HG03103 (cell line): Measurements from ENCODE around the gene SKP2.
A peak's percentile ranks its signal among the peaks of the same experiment; 100 is the strongest.
"Not testable (repeated sequence)": the region's sequence is repeated elsewhere in the genome, so short reads cannot be mapped to it uniquely, and the experiment has no call there.

ENCODE experiments used
- ATAC-seq: cut with Tn5 transposase; IDR thresholded peaks from one replicate; pipeline ENCODE4 v1.9.1; 2021; ENCODE audit warnings: low read depth; ENCODE audit not compliant: unreplicated experiment

Gene SKP2

DNA sequence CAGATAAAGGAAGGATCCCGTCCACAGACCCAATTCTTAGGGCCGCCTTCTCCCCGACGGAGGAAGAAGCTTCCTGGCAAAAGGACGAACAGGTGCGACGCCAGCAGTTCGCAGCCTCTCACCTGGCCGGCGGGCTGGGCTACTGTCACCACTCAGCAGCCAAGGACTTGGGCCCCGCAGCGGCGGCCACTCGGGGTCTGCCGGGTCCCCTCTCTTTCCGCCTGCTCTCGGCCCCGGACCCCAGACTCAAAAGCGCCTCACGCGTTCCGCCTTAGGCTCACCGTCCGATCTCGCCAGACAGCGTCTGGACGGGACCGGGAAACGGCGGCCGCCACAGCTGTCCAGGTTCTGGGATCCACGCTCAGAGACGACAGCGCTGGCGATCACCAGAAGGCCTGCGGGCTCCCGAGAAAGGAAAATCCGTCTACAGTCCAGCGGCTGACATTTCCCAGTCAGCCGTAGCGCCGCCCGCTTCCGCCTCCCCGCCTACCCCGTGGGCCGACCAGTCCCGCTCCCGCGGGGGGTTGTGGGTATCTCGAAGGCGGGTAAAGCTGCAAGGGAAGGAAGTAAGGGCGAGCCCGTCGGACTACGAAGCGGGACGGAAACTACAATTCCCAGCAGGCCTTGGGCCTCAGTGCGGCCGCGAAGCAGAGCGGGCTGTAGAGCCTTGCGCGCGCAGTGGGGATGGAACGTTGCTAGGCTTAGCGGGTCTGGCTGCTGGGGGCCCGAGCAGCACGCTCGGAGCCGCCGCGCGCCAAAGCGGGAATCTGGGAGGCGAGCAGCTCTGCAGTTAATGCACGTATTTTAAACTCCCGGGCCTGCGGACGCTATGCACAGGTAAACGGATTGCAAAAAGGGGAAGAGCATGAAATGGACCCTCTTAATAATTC, at the start of gene SKP2, which contains the start of gene LMBRD2:
Gene SKP2 (plus strand): TSS at position 678 of the 890 bp plus-strand sequence. CDS start 152 bp downstream, at position 830.
Gene LMBRD2 (minus strand): TSS at position 454 of the 890 bp plus-strand sequence. CDS start 8,538 bp downstream, outside the sequence.
- peak; percentile 97 for ATAC-seq

DNA sequence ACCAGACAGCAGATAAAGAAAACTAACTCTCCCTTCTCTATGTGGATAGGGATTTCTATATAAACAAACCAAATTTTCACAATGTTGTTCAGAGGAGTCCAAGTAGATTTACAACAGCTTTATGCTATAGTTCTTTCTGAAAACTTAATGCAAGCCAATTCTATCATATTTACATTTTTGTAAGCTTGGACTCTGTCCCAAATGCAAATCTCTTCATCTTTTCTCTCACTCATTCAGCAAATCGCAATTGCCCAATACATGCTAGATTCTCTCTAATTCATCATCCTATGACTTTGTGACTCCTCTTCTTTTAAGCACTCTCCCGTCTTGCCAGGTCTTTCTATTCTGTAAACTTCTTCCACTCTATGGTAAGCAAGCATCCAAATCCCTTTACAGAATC, 46.1 kb upstream of the SKP2 start:
- no peak for ATAC-seq

DNA sequence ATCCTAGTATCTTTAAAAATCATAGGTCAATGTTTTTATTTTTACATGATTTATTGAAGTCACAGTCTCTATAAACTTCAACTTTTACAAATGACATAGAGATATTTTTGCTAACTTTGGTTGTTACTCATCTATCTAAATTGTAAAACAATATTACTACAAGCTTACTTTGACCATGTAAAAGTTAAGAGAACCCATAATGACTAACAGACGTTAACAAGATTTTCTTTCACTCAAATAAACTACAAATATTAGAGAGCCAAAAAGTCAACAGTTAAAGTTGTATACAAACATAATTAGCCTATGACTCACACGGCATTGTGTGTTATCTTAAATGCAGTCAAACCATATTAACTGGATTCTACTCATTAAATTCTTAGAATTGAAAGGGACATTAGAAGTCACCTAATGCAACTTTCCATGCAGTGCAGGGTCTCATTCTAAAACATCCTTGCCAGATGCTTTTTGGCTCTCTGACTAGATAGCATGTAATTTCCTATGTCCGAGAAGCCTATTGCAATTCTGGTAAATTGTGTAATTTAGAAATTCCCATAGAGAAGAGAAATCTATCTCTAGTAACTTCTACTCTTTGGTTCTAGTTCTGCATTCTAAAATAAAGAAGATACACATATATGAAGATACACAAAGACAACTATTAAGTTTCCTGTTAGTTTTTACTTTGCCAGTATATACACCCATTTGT, 43.0 kb upstream of the SKP2 start:
- no peak for ATAC-seq

DNA sequence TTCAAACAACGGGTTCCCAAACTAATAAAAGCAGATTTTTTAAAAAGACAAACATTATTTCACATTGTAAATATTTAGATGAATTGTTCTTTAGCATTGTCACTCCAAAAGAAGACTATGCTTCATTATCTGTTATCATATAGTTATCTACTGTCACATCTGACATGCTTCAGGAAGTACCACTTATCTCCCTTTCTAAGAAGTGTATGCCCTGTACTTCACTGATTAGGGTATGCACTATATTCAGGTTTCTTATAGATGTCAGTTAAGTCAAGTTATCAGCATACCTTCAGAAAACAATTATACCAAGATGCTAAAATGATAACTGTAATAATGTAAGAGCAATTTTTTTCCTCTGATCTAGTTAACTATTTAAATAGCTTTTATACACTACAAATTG, 40.7 kb upstream of the SKP2 start:
- no peak for ATAC-seq

DNA sequence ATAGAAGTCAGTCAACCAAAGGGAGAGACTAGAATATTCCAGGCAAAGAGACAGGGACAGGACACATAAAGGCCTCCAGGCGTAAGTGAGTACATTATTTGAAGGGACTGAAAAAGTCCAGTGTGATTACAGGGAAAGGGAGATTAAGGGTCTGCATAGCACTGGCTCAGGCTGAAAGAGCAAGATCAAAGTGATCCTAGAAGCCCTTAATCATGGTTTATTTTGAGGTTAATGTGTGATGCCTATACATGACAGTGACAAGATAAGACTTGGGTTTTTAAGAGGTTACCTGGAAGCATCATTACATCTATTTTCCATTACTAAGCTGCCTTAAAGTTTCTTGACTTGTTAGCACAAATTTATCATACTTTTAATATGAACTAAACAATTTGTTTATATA, 26.0 kb upstream of the SKP2 start:
- no peak for ATAC-seq

DNA sequence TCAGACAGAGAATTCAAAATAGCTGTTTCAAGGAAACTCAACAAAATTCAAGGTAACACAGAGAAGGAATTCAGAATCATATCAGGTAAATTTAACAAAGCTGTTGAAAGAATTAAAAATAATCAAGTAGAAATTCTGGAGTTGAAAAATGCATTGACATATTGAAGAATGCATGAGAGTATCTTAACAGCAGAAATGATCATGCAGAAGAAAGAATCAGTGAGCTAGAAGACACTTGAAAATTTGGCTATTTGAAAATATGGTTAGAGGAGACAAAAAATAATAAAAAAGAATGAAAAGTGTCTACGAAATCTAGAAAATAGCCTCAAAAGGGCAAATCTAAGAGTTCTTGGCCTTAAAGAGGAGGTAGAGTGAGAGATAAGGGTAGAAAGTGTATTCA, 23.1 kb upstream of the SKP2 start:
- ATAC-seq, result no peak

DNA sequence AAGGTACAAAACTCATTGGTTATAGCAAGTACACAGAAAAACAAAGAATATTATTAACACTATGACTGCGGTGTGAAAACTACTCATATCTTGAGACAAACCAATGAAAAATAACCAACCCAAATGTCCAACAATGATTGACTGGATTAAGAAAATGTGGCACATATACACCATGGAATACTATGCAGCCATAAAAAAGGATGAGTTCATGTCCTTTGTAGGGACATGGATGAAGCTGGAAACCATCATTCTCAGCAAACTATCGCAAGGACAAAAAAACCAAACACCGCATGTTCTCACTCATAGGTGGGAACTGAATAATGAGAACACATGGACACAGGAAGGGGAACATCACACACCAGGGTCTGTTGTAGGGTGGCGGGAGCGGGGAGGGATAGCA, 22.2 kb upstream of the SKP2 start:
- ATAC-seq, result not testable (repeated sequence)

DNA sequence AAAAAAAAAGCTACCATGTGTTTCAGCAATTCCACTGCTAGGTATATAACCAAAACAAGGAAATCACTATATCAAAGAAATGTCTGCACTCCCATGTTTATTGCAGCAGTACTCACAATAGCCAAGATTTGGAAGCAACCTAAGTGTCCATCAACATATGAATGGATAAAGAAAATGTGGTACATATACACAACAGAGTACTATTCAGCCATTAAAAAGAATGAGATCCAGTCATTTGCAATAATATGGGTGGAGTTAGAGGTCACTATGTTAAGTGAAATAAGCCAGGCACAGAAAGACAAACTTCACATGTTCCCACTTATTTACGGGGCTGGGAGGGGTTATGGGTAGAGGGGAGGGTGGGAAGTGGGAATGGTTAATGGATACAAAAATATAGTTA, 18.9 kb upstream of the SKP2 start:
- ATAC-seq, result not testable (repeated sequence)

DNA sequence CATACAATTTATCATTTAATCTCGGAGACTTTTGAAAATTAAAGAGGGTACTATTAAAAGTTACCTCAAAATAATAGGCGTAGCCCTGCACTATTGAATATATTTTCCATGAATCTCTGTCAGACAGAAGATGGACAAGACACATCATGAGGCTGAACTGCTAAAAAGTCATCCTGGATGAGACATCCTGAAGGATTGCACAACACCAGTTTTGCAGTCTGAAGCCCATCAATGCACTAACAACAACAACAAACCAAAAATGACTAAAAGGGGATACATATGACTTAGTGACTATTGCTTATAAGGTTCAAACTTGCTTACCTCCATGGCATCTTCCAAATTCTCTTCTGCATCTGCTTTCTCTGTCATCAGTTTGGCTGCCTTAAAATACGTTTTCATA, 15.9 kb upstream of the SKP2 start:
- ATAC-seq, result no peak

DNA sequence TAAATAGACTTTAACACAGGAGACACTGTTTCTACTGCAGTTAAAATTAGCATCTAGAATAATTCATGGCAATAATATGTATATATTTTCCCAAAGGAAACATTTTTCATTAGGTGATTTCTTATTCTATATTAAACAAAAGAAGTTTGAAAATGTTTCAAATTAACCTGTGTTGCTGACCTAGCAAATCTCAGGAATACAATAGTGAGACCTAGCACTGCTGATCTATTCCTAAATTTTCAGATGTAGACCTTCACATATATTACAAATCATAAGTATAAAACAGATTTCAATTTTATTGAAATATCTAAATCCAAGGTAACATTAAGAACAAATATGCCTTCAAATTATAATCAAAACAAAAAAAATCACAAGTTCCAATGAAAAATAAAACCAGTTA, 15.3 kb upstream of the SKP2 start:
- no peak for ATAC-seq

DNA sequence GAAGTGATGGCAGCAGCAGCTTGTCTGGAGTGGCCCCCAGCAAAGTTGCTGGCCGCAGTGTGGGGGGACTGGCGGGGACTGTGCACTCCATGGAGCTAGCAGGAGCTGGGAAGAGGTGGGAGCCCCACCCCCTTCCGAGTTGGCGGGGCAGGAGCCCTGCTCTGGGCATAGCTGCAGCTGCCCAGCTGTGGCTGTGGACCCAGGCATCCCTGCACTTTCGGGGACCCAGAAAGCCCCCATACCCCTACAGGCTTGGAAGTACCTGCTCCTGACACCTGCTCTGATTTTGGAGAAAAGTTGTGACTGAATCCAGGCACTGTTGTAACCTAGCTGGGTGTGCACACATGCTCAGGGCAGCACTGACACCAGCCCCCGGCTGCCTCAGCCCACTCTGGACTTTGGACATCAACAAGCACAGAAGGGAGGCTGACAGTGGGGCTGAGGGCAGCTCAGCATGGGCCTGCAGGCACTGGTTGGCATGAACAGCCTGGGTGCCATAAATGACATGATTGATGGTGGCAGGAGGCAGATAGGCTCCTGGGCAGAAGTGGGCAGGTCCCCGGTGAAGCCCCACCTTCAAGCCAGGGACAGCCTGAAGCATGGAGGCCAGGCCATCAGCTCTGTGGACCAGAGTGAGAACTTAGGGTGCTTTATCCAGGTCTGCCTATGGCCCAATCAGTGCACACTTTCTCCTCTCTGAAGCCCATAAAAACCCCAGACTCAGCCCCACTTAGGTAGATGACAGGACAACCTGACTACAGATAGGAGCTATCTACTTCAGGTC, 12.8 kb upstream of the SKP2 start:
- no peak for ATAC-seq

DNA sequence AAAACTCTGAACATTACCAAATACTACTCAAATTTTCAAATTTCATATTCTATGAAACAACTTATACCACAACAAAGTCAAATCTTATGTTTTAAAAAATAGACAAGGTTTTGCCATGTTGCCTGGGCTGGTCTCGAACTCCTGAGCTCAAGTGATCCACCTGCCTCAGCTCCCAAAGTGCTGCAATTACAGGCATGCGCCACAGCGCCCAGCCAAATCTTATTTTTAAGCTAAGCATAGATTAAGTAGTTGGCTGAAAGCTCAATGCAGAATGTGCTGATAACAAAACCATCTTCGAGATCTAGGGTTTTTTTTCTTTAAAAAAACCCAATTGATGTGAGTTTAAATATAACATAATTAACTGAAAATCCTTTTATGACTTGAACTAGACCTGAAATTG, 6.6 kb upstream of the SKP2 start:
- no peak for ATAC-seq

DNA sequence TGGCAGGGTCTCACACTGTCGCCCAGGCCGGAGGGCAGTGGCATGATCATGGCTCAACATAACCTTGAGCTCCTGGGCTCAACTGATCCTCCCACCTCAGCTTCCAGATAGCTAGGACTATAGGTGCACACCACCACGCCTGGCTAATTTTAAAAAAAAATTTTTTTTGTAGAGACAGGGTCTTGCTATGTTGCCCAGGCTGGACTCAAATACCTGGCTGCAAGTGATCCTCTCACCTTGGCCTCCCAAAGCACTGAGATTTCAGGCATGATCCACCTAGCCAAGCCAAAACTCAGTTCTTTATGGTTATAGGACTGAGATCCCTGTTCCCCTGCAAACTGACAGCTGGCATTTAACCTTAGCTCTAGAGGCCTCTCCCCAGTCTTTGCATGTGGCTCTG, 5.5 kb upstream of the SKP2 start:
- ATAC-seq, result no peak

DNA sequence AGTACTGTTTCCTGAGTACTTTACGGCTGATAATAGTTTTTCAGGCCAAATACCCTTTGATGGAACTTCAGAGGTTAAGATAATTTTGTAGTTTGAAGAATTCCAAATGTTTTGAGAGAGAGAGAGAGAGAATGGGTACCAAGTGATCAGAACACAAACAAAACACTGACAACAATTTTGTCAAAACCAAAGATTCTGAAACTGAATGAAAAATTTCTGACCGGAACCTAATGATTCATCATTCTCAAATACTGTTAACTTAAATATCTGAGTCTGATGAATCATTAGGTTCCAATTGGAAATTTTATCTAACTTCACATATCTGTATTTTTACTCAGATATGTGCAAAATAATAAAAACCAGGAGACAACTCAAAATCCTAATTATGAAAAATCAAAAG, 4.2 kb upstream of the SKP2 start:
- ATAC-seq, result no peak

DNA sequence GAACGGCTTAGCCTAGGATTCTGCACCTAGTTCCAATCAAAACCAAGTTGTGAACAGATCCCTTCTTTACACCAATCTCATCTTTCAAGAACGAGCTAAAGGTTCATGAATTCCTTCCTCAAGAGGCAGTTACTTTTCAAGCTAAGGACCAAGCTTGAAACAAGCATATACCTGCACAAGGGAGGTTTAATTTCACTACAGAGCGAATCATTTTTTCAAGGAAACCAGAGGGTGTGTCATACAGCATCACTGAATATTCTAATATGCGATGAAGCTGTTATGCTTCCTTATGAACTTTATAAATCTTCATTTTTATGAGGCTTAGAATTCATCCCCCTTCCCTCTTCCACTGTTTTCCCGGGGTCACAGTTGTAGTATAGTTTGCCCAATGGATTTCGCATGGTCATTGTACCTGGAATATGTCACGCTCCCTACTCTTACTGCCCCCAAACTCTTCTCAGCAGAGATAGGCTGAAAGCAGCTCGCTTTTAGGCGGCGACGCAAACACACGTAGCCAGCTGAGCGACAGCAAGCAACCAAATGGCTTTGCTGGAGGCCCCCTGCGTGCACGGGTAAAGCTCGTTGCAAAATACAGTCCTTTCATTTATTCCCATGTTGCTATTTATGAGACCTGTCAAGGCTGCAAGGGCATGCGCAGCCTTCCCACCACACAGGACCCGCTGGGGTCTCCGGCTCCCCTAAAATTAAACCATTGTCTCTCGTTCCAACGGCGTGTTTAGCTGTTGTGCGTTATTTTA, 1.1 kb upstream of the SKP2 start:
- ATAC-seq, result peak; percentile 26

DNA sequence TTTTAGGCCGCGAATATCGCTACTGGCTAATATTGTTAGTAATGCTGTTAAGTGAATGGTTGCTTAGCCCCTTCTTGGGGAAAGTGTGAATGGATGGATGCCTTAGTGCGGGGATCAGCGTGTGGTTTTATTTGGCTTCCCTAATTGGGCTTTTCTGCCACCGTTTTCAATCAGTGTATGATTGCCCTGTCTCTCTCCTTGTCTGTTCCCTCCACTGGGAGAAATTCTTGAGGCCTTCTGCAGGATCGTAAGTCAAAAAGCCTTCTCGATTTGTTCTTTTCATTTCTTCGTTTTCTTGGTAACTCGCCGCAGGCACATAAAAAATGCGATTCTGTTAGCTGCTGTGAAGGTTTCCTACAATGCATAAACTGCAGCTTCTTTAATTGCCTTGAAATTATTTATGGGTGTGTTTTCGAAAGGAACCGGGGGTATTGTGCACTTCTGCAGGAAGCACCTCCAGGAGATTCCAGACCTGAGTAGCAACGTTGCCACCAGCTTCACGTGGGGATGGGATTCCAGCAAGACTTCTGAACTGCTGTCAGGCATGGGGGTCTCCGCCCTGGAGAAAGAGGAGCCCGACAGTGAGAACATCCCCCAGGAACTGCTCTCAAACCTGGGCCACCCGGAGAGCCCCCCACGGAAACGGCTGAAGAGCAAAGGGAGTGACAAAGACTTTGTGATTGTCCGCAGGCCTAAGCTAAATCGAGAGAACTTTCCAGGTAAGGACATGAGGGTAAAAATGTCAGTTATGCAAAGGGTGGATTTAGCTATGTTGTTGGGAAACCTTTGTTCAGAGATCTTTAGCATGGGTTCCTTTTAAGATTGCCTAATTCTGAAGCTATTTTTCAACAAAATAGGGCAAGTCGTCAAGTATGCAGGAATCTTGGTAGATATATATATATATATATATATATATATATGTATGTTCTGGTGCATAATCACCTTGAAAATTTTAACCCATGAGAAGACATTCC, 700 bp downstream of the SKP2 start:
- no peak for ATAC-seq

DNA sequence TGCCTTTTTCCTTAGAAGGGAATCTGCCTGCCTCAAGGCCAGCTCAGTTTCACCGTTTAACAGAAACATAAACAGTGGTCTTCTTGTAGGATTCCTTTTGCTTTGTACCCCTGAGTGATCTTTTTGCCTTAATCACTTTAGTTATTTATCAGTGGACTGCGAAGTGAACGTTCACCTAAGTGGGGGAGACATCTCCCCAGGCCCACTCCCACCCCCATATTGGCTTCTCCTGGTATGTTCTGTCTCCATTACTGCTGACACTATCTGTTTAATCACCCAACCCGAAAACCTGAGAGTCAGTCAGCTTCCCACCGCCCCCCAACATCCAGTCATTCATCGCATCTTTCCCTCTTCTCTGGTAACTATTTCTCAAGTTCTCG, 1.4 kb downstream of the SKP2 start:
- no peak for ATAC-seq

DNA sequence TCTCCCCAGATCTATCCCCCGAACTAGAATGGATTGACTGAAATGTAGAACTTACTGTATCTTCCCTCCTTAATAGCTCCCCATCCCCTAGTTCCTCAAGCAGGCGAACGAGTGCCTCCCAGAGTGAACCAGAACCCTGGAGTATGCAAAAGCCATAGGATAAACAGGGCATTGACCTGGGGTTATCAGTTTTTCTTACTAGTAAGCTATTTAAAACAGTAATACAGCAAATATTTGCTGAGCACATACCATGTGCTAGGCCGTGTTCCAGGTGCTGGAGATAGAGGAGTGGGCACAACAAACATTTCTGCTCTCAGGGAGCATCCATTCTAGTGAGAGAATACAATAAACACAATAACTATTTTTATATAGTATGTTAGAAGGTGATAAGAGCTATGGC, 1.8 kb downstream of the SKP2 start:
- ATAC-seq, result no peak

DNA sequence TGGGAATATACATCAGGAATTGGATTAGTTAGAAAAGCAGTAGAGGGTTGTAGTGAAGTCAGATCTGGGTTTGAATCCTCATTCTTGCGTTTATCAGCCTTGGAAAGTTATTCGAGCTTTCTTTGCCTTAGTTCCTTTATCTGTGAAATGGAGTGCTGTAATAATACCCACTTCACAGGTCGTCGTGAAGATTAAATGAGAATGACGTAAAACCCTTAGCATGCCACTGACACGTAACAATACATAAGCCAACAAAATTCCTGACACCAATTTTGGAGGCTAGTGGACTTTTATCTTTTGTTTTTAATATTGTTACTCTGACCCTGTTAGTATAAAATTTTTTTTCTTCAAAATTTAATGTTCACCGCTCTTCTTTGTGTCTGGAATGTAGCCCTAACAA, 3.4 kb downstream of the SKP2 start:
- no peak for ATAC-seq
